AG04450 (cell line): ENCODE data around the gene DGCR6L. TPM values are rescaled to one million over a fixed set of nuclear protein-coding genes. Genes with fewer than 3 reads are reported as not detected.
"Not testable (repeated sequence)": the region's sequence is repeated elsewhere in the genome, so short reads cannot be mapped to it uniquely, and the experiment has no call there.

Experiments used
- CTCF ChIA-PET: fragments of 300-600, 350-600 bp; formaldehyde crosslinking; extraction: SDS; loops from one replicate; lab custom pipeline; 2022; ENCODE audit warnings: antibody characterized with exemption, inconsistent platforms; lab: Charles Lee
- POLR2A ChIA-PET: fragments of 350-600 bp; formaldehyde crosslinking; extraction: SDS; loops from one replicate; lab custom pipeline; 2021; ENCODE audit warnings: antibody characterized with exemption, inconsistent platforms; lab: Yijun Ruan, JAX
- DNase-seq: peaks from one replicate; pipeline ENCODE4 v3.0.0-alpha.2; 2011; ENCODE audit warnings: low read depth, low spot score
- H3K27ac ChIP-seq: one replicate; pipeline ENCODE4 v1.5.1; 2012; ENCODE audit warnings: low read depth, low read length, control low read depth
- H3K27me3 ChIP-seq: one replicate; pipeline ENCODE4 v1.6.0; 2012; ENCODE audit warnings: low read length; ENCODE audit not compliant: control insufficient read depth, insufficient read depth
- H3K4me3 ChIP-seq: 2 replicates; pipeline ENCODE4 v1.5.1; 2011; ENCODE audit warnings: mild to moderate bottlenecking, low read depth, low read length, control low read depth
- H3K9me3 ChIP-seq: 2 replicates; pipeline ENCODE4 v1.5.1; 2012; ENCODE audit warnings: low read length; ENCODE audit not compliant: control insufficient read depth, insufficient read depth
- CTCF ChIP-seq: IDR thresholded peaks from 2 replicates; pipeline ENCODE4 v1.5.1; 2011; ENCODE audit warnings: low read depth, low read length, control low read depth, inconsistent platforms
- polyA plus RNA-seq: library from polyadenylated mRNA; depleted of rRNA; stranded (reverse); fragments of >200 nt; gene quantifications from 2 replicates; pipeline ENCODE4 v1.2.3, GENCODE V29; 2011; rRNA removed

The DGCR6L gene
- polyA plus RNA-seq, 1 experiment: 45.4 TPM

GRCh38 chr22:20267441-20268278, 52.2 kb downstream of the DGCR6L start:
- no peak for DNase-seq
- peak overlapping the region; percentile 22; the same call in 1 of the 2 replicates for H3K4me3 ChIP-seq
- H3K9me3 ChIP-seq: no peaks in the 10 kb centered on the region
- TF ChIP-seq CTCF: no peak
- H3K27me3 ChIP-seq: peaks cover 14% of the 10 kb centered on the region
- H3K27ac ChIP-seq: no peak overlapping the region
- ChIA-PET POLR2A (no interaction called here), CTCF (no interaction called here)

- H3K4me3 ChIP-seq, POLR2A ChIA-PET, H3K9me3 ChIP-seq, CTCF ChIA-PET, H3K27ac ChIP-seq, DNase-seq: not testable (repeated sequence)
- peaks cover 14% of the 10 kb centered on the region for H3K27me3 ChIP-seq
Measured at GRCh38 chr22:20266667-20267440, 53.0 kb downstream of the DGCR6L start.

GRCh38 chr22:20265772-20266666, 53.8 kb downstream of the DGCR6L start:
- H3K27ac ChIP-seq, DNase-seq, CTCF ChIA-PET, H3K9me3 ChIP-seq, POLR2A ChIA-PET, H3K4me3 ChIP-seq: not testable (repeated sequence)
- peaks cover 19% of the 10 kb centered on the region for H3K27me3 ChIP-seq

- H3K4me3 ChIP-seq: no peak overlapping the region
- no peak for DNase-seq
- POLR2A ChIA-PET: no interaction called here
- H3K9me3 ChIP-seq: no peaks in the 10 kb centered on the region
- CTCF ChIA-PET: no interaction called here
- H3K27ac ChIP-seq: no peak overlapping the region
- TF ChIP-seq CTCF: no peak
- H3K27me3 ChIP-seq: peaks cover 21% of the 10 kb centered on the region
Measured at GRCh38 chr22:20264614-20265452, 55.0 kb downstream of the DGCR6L start.

Other genes with a start within 250 kb of the DGCR6L start
- gene DGCR8, start 239.8 kb downstream of the DGCR6L start, polyA plus RNA-seq: 22.0 and 22.8 TPM in 2 replicates
- gene RANBP1, start 204.0 kb downstream of the DGCR6L start, polyA plus RNA-seq: 154 and 174 TPM in 2 replicates
- 15.6 and 20.4 TPM in 2 replicates for gene TRMT2A, start 202.8 kb downstream of the DGCR6L start, polyA plus RNA-seq
- 13.5 and 21.9 TPM in 2 replicates for gene ZDHHC8, start 188.3 kb downstream of the DGCR6L start, polyA plus RNA-seq
- not detected in 2 replicates for gene CCDC188, start 169.0 kb downstream of the DGCR6L start, polyA plus RNA-seq
- 0.16 and 0.38 TPM in 2 replicates for gene RTN4R, start 51.7 kb downstream of the DGCR6L start, polyA plus RNA-seq
- 8.4 and 8.8 TPM in 2 replicates for gene ZNF74, start 74.1 kb upstream of the DGCR6L start, polyA plus RNA-seq
- 7.3 and 10.5 TPM in 2 replicates for gene SCARF2, start 117.8 kb upstream of the DGCR6L start, polyA plus RNA-seq
- 30.2 and 33.2 TPM in 2 replicates for gene KLHL22, start 175.7 kb upstream of the DGCR6L start, polyA plus RNA-seq
- gene MED15, start 187.6 kb upstream of the DGCR6L start, polyA plus RNA-seq: 17.3 and 25.4 TPM in 2 replicates